Caco-2 (cell line): ENCODE results near the gene FOS. TPM values are rescaled to one million over a fixed set of nuclear protein-coding genes. Genes with fewer than 3 reads are reported as not detected.

Experiments used
- BruUV-seq: library from RNA; stranded (reverse); fragments of 400-500 nt; replicated peaks from 2 replicates; lab custom pipeline; 2021; lab: Mats Ljungman, UMichigan
- CTCF ChIA-PET: fragments of 300-600 bp; sonication (Branson Sonifier 250); formaldehyde crosslinking; loops from one replicate; lab custom pipeline; 2022; ENCODE audit warnings: antibody characterized with exemption; lab: Charles Lee
- POLR2A ChIA-PET: fragments of 300-600 bp; sonication (Branson Sonifier 250); formaldehyde crosslinking; loops from one replicate; lab custom pipeline; 2022; ENCODE audit warnings: antibody characterized with exemption; lab: Charles Lee
- DNase-seq, 2 experiments: peaks; one replicate each; pipeline versions ENCODE4 v3.0.0 to v3.0.0-alpha.2; 2020 to 2022
- H3K27me3 ChIP-seq: replicated peaks from 2 replicates; pipeline ENCODE4 v1.6.0; 2011; ENCODE audit warnings: low read length; ENCODE audit not compliant: control insufficient read depth, insufficient read depth
- H3K36me3 ChIP-seq: 2 replicates; pipeline ENCODE4 v1.5.1; 2011; ENCODE audit warnings: low read length; ENCODE audit not compliant: control insufficient read depth, insufficient read depth
- H3K4me1 ChIP-seq: fragments of 250-450 bp; sonication (Bioruptor Pico); 2 replicates; pipeline ENCODE4 v1.5.1; 2020; ENCODE audit warnings: mild to moderate bottlenecking
- H3K4me3 ChIP-seq: 2 replicates; pipeline ENCODE4 v1.5.1; 2011; ENCODE audit warnings: low read depth, mild to moderate bottlenecking, control low read depth, low read length
- H3K9me3 ChIP-seq: fragments of 250-450 bp; sonication (Bioruptor Pico); 2 replicates; pipeline ENCODE4 v1.5.1; 2020; ENCODE audit warnings: mild to moderate bottlenecking, moderate library complexity
- H3K27ac Mint-ChIP-seq: one replicate; pipeline ENCODE4 v1.8.0; 2022; ENCODE audit warnings: mixed read lengths; ENCODE audit not compliant: unreplicated experiment
- H3K27me3 Mint-ChIP-seq: one replicate; pipeline ENCODE4 v1.8.0; 2022; ENCODE audit warnings: mixed read lengths; ENCODE audit not compliant: insufficient read depth, unreplicated experiment
- H3K36me3 Mint-ChIP-seq: one replicate; pipeline ENCODE4 v1.8.0; 2022; ENCODE audit warnings: mild to moderate bottlenecking, mixed read lengths; ENCODE audit not compliant: insufficient read depth, unreplicated experiment
- H3K4me1 Mint-ChIP-seq: one replicate; pipeline ENCODE4 v1.8.0; 2022; ENCODE audit warnings: low read depth, mixed read lengths; ENCODE audit not compliant: unreplicated experiment
- H3K4me3 Mint-ChIP-seq: one replicate; pipeline ENCODE4 v1.8.0; 2022; ENCODE audit warnings: mild to moderate bottlenecking, moderate library complexity, mixed read lengths; ENCODE audit not compliant: unreplicated experiment
- H3K9me3 Mint-ChIP-seq: one replicate; pipeline ENCODE4 v1.8.0; 2022; ENCODE audit warnings: mixed read lengths; ENCODE audit not compliant: unreplicated experiment
- intact Hi-C: fragments of 100-400 bp; cut with micrococcal nuclease; formaldehyde crosslinking; loops from one replicate; pipeline ENCODE4 v1.10.0; 2022; ENCODE audit not compliant: unreplicated experiment
- total RNA-seq: library from RNA; stranded (reverse); gene quantifications from 2 replicates; pipeline ENCODE4 v1.2.3, GENCODE V29; 2022
- TF ChIP-seq, protein P1 (sequence below), 2 experiments: fragments of 200-600 bp in 1 of 2; IDR thresholded peaks; 1 replicate in 1 of 2; 2 replicates in 1 of 2; pipeline versions ENCODE4 v1.5.1 to v1.8.0; 2011 to 2022; ENCODE audit warnings: antibody characterized with exemption in 1 of 2, control low read depth in 1 of 2, inconsistent platforms in 1 of 2, low read depth in 1 of 2, low read length in 1 of 2, mild to moderate bottlenecking in 1 of 2, moderate library complexity in 1 of 2; ENCODE audit not compliant: insufficient read depth in 1 of 2, severe bottlenecking in 1 of 2, unreplicated experiment in 1 of 2

The FOS gene
- total RNA-seq, 1 experiment from 2014 or later: 73.7 TPM

- Histone ChIP-seq H3K36me3 (no peaks in the 10 kb centered on the region), H3K4me1 (peaks cover 3% of the 10 kb centered on the region), H3K9me3 (no peaks in the 10 kb centered on the region), H3K4me3 (no peak overlapping the region), H3K27me3 (no peaks in the 10 kb centered on the region)
- H3K27me3 Mint-ChIP-seq: no peaks in the 10 kb centered on the region
- ChIA-PET CTCF (no interaction called here), POLR2A (no interaction called here)
- H3K9me3 Mint-ChIP-seq: no peaks in the 10 kb centered on the region
- no peak for DNase-seq
- BruUV-seq: no TSS peak
- intact Hi-C loops: no loop called here
- TF ChIP-seq, protein P1, sequence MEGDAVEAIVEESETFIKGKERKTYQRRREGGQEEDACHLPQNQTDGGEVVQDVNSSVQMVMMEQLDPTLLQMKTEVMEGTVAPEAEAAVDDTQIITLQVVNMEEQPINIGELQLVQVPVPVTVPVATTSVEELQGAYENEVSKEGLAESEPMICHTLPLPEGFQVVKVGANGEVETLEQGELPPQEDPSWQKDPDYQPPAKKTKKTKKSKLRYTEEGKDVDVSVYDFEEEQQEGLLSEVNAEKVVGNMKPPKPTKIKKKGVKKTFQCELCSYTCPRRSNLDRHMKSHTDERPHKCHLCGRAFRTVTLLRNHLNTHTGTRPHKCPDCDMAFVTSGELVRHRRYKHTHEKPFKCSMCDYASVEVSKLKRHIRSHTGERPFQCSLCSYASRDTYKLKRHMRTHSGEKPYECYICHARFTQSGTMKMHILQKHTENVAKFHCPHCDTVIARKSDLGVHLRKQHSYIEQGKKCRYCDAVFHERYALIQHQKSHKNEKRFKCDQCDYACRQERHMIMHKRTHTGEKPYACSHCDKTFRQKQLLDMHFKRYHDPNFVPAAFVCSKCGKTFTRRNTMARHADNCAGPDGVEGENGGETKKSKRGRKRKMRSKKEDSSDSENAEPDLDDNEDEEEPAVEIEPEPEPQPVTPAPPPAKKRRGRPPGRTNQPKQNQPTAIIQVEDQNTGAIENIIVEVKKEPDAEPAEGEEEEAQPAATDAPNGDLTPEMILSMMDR (IDR thresholded peaks at IDR 0.05; ENCODE audit: insufficient read depth in 1 of 2, low read depth in 1 of 2, low read length in 1 of 2, severe bottlenecking in 1 of 2, unreplicated experiment in 1 of 2): no peak
- H3K4me3 Mint-ChIP-seq: no peak overlapping the region
- H3K36me3 Mint-ChIP-seq: no peaks in the 10 kb centered on the region
- no peak overlapping the region for H3K27ac Mint-ChIP-seq
- H3K4me1 Mint-ChIP-seq: no peaks in the 10 kb centered on the region
Observed at GRCh38 chr14:75313294-75313693, 34.7 kb downstream of the FOS start.

- Histone ChIP-seq H3K4me3 (no peak overlapping the region), H3K9me3 (no peaks in the 10 kb centered on the region), H3K4me1 (peaks cover 7% of the 10 kb centered on the region), H3K27me3 (no peaks in the 10 kb centered on the region), H3K36me3 (no peaks in the 10 kb centered on the region)
- CTCF ChIA-PET: interaction anchor here (1.0 kb wide), 1 partner anchor 246 kb away, joined by 3 read pairs; no protein-coding TSS in a partner anchor
- Mint-ChIP-seq H3K4me3 (no peak overlapping the region), H3K27me3 (no peaks in the 10 kb centered on the region), H3K4me1 (no peaks in the 10 kb centered on the region), H3K27ac (no peak overlapping the region), H3K9me3 (no peaks in the 10 kb centered on the region), H3K36me3 (no peaks in the 10 kb centered on the region)
- TF ChIP-seq, protein P1 (IDR thresholded peaks at IDR 0.05; ENCODE audit: insufficient read depth in 1 of 2, low read depth in 1 of 2, low read length in 1 of 2, severe bottlenecking in 1 of 2, unreplicated experiment in 1 of 2): no peak
- POLR2A ChIA-PET: no interaction called here
- DNase-seq: no peak
- no TSS peak for BruUV-seq
- intact Hi-C loops: loop anchor here (5.0 kb wide), 1 partner anchor 42 kb away; no protein-coding TSS in a partner anchor
Observed at GRCh38 chr14:75315144-75315543, 36.5 kb downstream of the FOS start.

DNA sequence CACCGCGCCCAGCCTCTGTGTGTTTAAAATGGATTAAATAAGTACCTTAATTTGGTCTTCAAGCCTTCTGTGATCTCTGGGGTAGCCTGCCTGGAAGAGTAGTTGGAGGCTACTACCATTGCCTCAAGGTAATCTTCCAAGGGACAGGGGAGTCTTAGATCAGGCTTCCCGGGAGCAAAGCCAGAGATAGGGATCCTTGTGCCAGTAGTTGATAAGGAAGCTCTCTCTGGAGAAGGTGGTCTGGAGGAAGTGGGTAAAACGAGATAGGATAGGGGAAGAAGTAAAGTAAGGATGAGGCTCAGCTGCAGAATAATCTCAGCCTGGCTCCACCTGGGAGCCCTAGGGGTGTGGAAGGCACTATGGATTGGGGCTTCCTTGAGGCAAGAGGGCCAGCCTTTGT, 38.5 kb downstream of the FOS start:
- ChIA-PET CTCF (no interaction called here), POLR2A (interaction anchor here (0.7 kb wide), 1 partner anchor 50 kb away, joined by 3 read pairs; no protein-coding TSS in a partner anchor)
- Mint-ChIP-seq H3K27ac (no peak overlapping the region), H3K9me3 (no peaks in the 10 kb centered on the region), H3K36me3 (no peaks in the 10 kb centered on the region), H3K4me3 (no peak overlapping the region), H3K4me1 (no peaks in the 10 kb centered on the region), H3K27me3 (no peaks in the 10 kb centered on the region)
- Histone ChIP-seq H3K27me3 (no peaks in the 10 kb centered on the region), H3K9me3 (no peaks in the 10 kb centered on the region), H3K4me3 (no peak overlapping the region), H3K36me3 (no peaks in the 10 kb centered on the region), H3K4me1 (peaks cover 7% of the 10 kb centered on the region)
- BruUV-seq: no TSS peak
- TF ChIP-seq, protein P1 (IDR thresholded peaks at IDR 0.05; ENCODE audit: insufficient read depth in 1 of 2, low read depth in 1 of 2, low read length in 1 of 2, severe bottlenecking in 1 of 2, unreplicated experiment in 1 of 2): no peak
- no peak for DNase-seq
- intact Hi-C loops: loop anchor here (5.0 kb wide), 1 partner anchor 40 kb away; no protein-coding TSS in a partner anchor
